Type B pancreatic cell (in vitro differentiated cells): ENCODE results near the gene CRB3. TPM values are rescaled to one million over a fixed set of nuclear protein-coding genes. Genes with fewer than 3 reads are reported as not detected.

ENCODE experiments used
- DNase-seq: peaks from one replicate; pipeline ENCODE4 v3.0.0; 2021; ENCODE audit warnings: mixed read lengths; ENCODE audit not compliant: unreplicated experiment; ENCODE audit errors: extremely low spot score
- H3K27ac Mint-ChIP-seq: 2 replicates; pipeline ENCODE4 v1.8.0; 2021; ENCODE audit warnings: mild to moderate bottlenecking, mixed read lengths
- H3K27me3 Mint-ChIP-seq: 2 replicates; pipeline ENCODE4 v1.8.0; 2021; ENCODE audit warnings: mixed read lengths
- H3K36me3 Mint-ChIP-seq: 2 replicates; pipeline ENCODE4 v1.8.0; 2021; ENCODE audit warnings: mixed read lengths
- H3K4me1 Mint-ChIP-seq: one replicate; pipeline ENCODE4 v1.8.0; 2021; ENCODE audit warnings: mixed read lengths; ENCODE audit not compliant: unreplicated experiment
- H3K4me3 Mint-ChIP-seq: 2 replicates; pipeline ENCODE4 v1.8.0; 2021; ENCODE audit warnings: mild to moderate bottlenecking, mixed read lengths
- H3K9me3 Mint-ChIP-seq: 2 replicates; pipeline ENCODE4 v1.8.0; 2021; ENCODE audit warnings: mixed read lengths
- CTCF ChIP-seq: fragments of 200-600 bp; sonication (generic); conservative IDR thresholded peaks from 2 replicates; pipeline ENCODE4 v1.5.0; 2021; ENCODE audit warnings: antibody characterized with exemption, mild to moderate bottlenecking
- total RNA-seq: library from RNA; stranded (reverse); gene quantifications from 2 replicates; pipeline ENCODE4 v1.2.1, GENCODE V29; 2021; ENCODE audit warnings: low replicate concordance

Gene CRB3
- total RNA-seq, 1 donor from 2014 or later, result 30.6 TPM

GRCh38 chr19:6457958-6458694 is 5.9 kb upstream of the CRB3 start:
- Mint-ChIP-seq H3K27me3 (peaks cover 14% of the 10 kb centered on the region), H3K4me1 (peaks cover 14% of the 10 kb centered on the region), H3K27ac (peak overlapping the region; percentile 96), H3K36me3 (peaks cover 22% of the 10 kb centered on the region), H3K9me3 (no peaks in the 10 kb centered on the region), H3K4me3 (peak overlapping the region; percentile 96)
- no peak for TF ChIP-seq CTCF
- DNase-seq, result no peak

GRCh38 chr19:6458695-6459261 is 5.3 kb upstream of the CRB3 start:
- H3K4me1 Mint-ChIP-seq, result peaks cover 14% of the 10 kb centered on the region
- peaks cover 17% of the 10 kb centered on the region for H3K36me3 Mint-ChIP-seq
- H3K9me3 Mint-ChIP-seq, result no peaks in the 10 kb centered on the region
- no peak for DNase-seq
- peaks cover 16% of the 10 kb centered on the region for H3K27me3 Mint-ChIP-seq
- H3K4me3 Mint-ChIP-seq, result peak overlapping the region; percentile 96
- peak overlapping the region; percentile 96 for H3K27ac Mint-ChIP-seq
- TF ChIP-seq CTCF, result no peak

- no peak for TF ChIP-seq CTCF
- Mint-ChIP-seq H3K4me3 (peak within 1 kb of the TSS; percentile 98), H3K36me3 (peaks cover 12% of the 10 kb centered on the region), H3K9me3 (no peaks in the 10 kb centered on the region), H3K27me3 (peaks cover 19% of the 10 kb centered on the region), H3K4me1 (peaks cover 14% of the 10 kb centered on the region), H3K27ac (peak within 1 kb of the TSS; percentile 97)
- peak; percentile 84 for DNase-seq
Observed at GRCh38 chr19:6459262-6460098, 4.6 kb upstream of the CRB3 start, which contains the start of gene SLC25A23. Gene SLC25A23, minus strand, starts transcription at chr19:6459792. Its CDS starts 164 bp downstream, at chr19:6459628.

GRCh38 chr19:6460099-6460884 is 3.8 kb upstream of the CRB3 start:
- H3K4me3 Mint-ChIP-seq, result peak overlapping the region; percentile 98
- peak; percentile 99 for DNase-seq
- peaks cover 6% of the 10 kb centered on the region for H3K36me3 Mint-ChIP-seq
- peaks cover 19% of the 10 kb centered on the region for H3K4me1 Mint-ChIP-seq
- peaks cover 26% of the 10 kb centered on the region for H3K27me3 Mint-ChIP-seq
- no peaks in the 10 kb centered on the region for H3K9me3 Mint-ChIP-seq
- peak; percentile 77 for TF ChIP-seq CTCF
- H3K27ac Mint-ChIP-seq, result peak overlapping the region; percentile 97

GRCh38 chr19:6465006-6465405 is 935 bp downstream of the CRB3 start:
- H3K27me3 Mint-ChIP-seq, result peaks cover 40% of the 10 kb centered on the region
- H3K27ac Mint-ChIP-seq, result peak overlapping the region; percentile 89
- peaks cover 2% of the 10 kb centered on the region for H3K36me3 Mint-ChIP-seq
- TF ChIP-seq CTCF, result no peak
- H3K4me3 Mint-ChIP-seq, result peak overlapping the region; percentile 92
- no peak for DNase-seq
- no peaks in the 10 kb centered on the region for H3K9me3 Mint-ChIP-seq
- H3K4me1 Mint-ChIP-seq, result peaks cover 12% of the 10 kb centered on the region
